GM12892 (cell line): ENCODE results near the gene HOXC6.
A peak's percentile ranks its signal among the peaks of the same experiment; 100 is the strongest.

Experiments
- DNase-seq: peaks from one replicate; pipeline ENCODE4 v3.0.0; 2011; ENCODE audit not compliant: insufficient read length
- FAIRE-seq: peaks from 2 replicates; lab custom pipeline; 2011; peaks lifted over from hg19 to GRCh38; lab: Jason Lieb, UNC
- POLR2A ChIP-seq: IDR thresholded peaks from 2 replicates; pipeline ENCODE4 v1.6.1; 2011; ENCODE audit warnings: low read depth, low read length, control low read depth
- POLR2AphosphoS5 ChIP-seq: IDR thresholded peaks from 2 replicates; pipeline ENCODE4 v1.6.1; 2011; ENCODE audit warnings: low read depth, low read length, control low read depth
- TAF1 ChIP-seq: IDR thresholded peaks from 2 replicates; pipeline ENCODE4 v1.6.1; 2011; ENCODE audit warnings: low read depth, mild to moderate bottlenecking, control low read depth, low read length, borderline replicate concordance

HOXC6 gene

DNA sequence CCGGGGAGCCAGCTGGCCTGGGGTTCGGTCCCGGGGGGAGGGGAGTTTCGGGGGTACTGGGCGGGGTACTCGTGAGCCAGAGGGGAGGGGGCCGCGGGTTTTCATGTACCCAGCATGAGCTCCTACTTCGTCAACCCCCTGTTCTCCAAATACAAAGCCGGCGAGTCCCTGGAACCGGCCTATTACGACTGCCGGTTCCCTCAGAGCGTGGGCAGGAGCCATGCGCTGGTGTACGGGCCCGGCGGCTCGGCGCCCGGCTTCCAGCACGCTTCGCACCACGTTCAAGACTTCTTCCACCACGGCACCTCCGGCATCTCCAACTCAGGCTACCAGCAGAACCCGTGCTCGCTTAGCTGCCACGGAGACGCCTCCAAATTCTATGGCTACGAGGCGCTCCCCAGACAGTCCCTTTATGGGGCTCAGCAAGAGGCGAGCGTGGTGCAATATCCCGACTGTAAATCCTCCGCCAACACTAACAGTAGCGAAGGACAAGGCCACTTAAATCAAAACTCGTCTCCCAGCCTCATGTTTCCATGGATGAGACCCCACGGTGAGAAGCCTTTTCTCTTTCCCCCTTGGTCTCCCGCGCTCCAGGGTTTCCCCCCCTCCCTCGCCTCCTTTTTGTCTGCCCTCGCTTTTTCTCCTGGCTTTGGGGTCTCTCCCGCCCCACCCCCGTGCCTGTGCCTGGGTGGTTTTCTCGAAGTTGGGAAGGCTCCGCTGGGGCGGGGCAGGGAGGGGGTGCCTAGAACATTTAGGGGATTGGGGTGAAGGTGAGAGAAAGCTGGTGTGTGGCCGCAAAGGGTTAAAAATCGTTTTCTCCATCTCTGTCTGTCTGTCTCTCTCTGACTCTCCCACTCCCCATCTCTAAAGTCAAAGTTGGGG lies 18.8 kb upstream of the HOXC6 start:
- FAIRE-seq: peak; percentile 75
- no peak for DNase-seq
- TF ChIP-seq TAF1 (no peak), POLR2AphosphoS5 (no peak), POLR2A (no peak)

GRCh38 chr12:54010053-54010971 lies 17.9 kb upstream of the HOXC6 start:
- DNase-seq: no peak
- no peak for FAIRE-seq
- TF ChIP-seq POLR2AphosphoS5 (no peak), TAF1 (no peak), POLR2A (no peak)

GRCh38 chr12:54010972-54011664 lies 17.1 kb upstream of the HOXC6 start:
- DNase-seq (no peak), FAIRE-seq (no peak)
- TF ChIP-seq TAF1 (no peak), POLR2A (no peak), POLR2AphosphoS5 (no peak)

GRCh38 chr12:54011665-54012532 lies 16.3 kb upstream of the HOXC6 start:
- TF ChIP-seq POLR2A: no peak
- no peak for TF ChIP-seq TAF1
- no peak for TF ChIP-seq POLR2AphosphoS5
- DNase-seq (no peak), FAIRE-seq (no peak)

- no peak for FAIRE-seq
- TF ChIP-seq POLR2AphosphoS5 (no peak), TAF1 (no peak), POLR2A (no peak)
- no peak for DNase-seq
These were observed 15.4 kb upstream of the HOXC6 start for GRCh38 chr12:54012631-54013409.

- FAIRE-seq (no peak), DNase-seq (no peak)
- TF ChIP-seq POLR2A (no peak), POLR2AphosphoS5 (no peak), TAF1 (no peak)
These were observed 13.7 kb upstream of the HOXC6 start for GRCh38 chr12:54014377-54015017.

DNA sequence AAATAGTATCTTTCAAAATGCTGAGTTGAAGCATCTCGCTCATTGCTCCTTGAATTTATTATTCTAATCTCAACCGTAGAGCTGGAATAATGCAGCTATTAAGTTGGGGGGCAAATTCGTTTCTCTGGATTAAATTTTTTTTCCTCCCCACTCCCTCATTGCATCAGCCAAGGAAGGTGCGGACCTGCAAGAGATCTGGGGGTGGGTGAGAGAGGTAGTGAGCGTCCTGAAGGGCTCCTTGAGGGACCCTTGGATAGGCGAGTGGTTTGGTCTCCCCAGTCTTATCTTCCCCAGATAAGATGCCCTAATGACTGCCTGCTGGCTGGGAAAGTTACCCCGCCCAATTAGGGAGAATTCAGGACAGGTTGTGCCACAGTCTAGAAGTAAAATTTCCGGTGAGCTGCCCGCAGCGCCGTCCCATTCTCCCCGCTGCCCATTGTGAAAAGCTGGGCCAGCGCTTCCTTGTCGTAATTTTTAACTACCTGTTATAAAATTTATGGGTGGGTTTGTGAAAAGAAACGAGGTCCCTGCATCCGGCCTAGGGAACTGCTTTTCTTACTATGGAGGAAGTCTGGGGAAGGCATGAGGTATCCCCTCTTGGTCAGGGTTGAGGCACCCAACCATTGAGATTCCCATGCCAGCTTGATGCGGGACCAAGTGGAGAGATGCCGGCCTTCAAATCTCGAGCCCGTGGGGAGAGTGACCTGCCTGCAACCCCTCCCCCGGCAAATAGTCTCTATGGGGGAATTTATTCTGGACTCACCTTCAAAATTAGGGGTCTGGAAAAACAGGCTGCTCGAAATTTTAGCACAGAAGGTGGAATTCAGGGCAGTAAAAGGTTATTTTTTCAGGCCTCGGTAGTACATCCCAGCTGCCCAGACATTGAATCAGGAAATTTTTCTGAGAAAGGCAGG lies 13.0 kb upstream of the HOXC6 start:
- no peak for TF ChIP-seq POLR2AphosphoS5
- DNase-seq: no peak
- FAIRE-seq: no peak

DNA sequence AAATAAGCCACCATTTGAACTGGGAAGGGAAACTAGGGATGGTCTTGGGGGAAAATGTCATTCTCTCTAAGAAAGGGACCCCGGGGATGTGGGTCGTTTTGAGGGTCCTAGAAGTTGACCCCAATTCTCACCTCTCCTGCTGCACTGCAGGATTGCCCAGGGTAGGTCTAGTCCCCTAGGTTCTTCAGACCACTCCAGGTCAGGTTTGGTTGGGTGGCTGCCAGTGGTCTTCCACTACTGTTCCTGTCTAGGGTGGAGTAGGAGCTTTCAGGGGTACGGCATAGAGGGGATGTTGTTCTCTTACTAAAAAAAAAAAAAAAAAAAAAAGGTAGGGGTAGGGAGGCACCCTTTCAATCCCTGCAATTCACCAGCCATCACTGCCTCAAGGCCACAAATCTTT lies 12.2 kb upstream of the HOXC6 start:
- DNase-seq (no peak), FAIRE-seq (no peak)
- TF ChIP-seq POLR2A: no peak
- TF ChIP-seq POLR2AphosphoS5: no peak
- TF ChIP-seq TAF1: no peak

DNA sequence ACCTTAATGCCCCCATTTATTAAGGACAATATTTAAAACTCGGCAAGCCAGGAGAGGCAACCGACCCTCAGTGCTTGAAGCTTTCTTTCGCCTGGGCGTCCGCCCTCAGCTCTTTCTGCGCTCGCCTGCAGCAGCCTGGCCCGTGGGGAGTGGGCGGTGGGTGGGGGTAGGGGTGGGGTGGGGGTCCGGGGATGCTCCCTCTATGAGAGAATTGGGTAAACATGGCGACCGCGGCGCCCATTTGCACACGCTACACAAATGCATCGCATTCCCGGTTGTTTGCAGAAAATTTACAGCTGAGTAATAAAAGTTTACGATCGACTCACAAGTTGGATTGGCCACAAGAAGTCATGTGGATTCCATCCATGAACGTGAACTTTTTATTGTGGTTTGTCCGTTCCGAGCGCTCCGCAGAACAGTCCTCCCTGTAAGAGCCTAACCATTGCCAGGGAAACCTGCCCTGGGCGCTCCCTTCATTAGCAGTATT lies 11.7 kb upstream of the HOXC6 start:
- DNase-seq (no peak), FAIRE-seq (no peak)
- TF ChIP-seq POLR2A: no peak
